Neural progenitor cell (in vitro differentiated cells): Measurements from ENCODE around the gene SLC44A1.

Experiments used
- EZH2phosphoT487 ChIP-seq: fragments of 200-600 bp; sonication (generic); IDR thresholded peaks from 2 replicates; pipeline ENCODE4 v1.6.1; 2017; ENCODE audit warnings: antibody characterized with exemption
- TF ChIP-seq, protein P1 (sequence below): fragments of 200-600 bp; sonication (generic); IDR thresholded peaks from 2 replicates; pipeline ENCODE4 v1.5.1; 2017; ENCODE audit warnings: antibody characterized with exemption, mild to moderate bottlenecking

GRCh38 chr9:105418588-105419500 is 174.4 kb downstream of the SLC44A1 start:
- TF ChIP-seq, protein P1, sequence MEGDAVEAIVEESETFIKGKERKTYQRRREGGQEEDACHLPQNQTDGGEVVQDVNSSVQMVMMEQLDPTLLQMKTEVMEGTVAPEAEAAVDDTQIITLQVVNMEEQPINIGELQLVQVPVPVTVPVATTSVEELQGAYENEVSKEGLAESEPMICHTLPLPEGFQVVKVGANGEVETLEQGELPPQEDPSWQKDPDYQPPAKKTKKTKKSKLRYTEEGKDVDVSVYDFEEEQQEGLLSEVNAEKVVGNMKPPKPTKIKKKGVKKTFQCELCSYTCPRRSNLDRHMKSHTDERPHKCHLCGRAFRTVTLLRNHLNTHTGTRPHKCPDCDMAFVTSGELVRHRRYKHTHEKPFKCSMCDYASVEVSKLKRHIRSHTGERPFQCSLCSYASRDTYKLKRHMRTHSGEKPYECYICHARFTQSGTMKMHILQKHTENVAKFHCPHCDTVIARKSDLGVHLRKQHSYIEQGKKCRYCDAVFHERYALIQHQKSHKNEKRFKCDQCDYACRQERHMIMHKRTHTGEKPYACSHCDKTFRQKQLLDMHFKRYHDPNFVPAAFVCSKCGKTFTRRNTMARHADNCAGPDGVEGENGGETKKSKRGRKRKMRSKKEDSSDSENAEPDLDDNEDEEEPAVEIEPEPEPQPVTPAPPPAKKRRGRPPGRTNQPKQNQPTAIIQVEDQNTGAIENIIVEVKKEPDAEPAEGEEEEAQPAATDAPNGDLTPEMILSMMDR = no peak
- no peak for TF ChIP-seq EZH2phosphoT487
